ENCODE results near the gene MED12. TPM values are rescaled to one million over a fixed set of nuclear protein-coding genes. Genes with fewer than 3 reads are reported as not detected.

MED12 gene
- total RNA-seq: 10 to 100 TPM; 27.0 to 63.0 (median 39.8) TPM

- peak within 1 kb of the TSS; percentile 80 for H3K27ac ChIP-seq
- peak; percentile 85 to 86 for DNase-seq (ENCODE audit: low spot score in 2 of 2)
- H3K27me3 ChIP-seq: no peaks in the 10 kb centered on the region
- no peaks in the 10 kb centered on the region for H3K9me3 ChIP-seq
- peak within 1 kb of the TSS; percentile 52 for H3K4me3 ChIP-seq
- TF ChIP-seq, protein P1, sequence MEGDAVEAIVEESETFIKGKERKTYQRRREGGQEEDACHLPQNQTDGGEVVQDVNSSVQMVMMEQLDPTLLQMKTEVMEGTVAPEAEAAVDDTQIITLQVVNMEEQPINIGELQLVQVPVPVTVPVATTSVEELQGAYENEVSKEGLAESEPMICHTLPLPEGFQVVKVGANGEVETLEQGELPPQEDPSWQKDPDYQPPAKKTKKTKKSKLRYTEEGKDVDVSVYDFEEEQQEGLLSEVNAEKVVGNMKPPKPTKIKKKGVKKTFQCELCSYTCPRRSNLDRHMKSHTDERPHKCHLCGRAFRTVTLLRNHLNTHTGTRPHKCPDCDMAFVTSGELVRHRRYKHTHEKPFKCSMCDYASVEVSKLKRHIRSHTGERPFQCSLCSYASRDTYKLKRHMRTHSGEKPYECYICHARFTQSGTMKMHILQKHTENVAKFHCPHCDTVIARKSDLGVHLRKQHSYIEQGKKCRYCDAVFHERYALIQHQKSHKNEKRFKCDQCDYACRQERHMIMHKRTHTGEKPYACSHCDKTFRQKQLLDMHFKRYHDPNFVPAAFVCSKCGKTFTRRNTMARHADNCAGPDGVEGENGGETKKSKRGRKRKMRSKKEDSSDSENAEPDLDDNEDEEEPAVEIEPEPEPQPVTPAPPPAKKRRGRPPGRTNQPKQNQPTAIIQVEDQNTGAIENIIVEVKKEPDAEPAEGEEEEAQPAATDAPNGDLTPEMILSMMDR (IDR thresholded peaks at IDR 0.05): no peak
- TF ChIP-seq POLR2A (IDR thresholded peaks at IDR 0.05): no peak
- TF ChIP-seq EP300 (IDR thresholded peaks at IDR 0.05): no peak
- TF ChIP-seq POLR2AphosphoS5 (IDR thresholded peaks at IDR 0.05): no peak
- peaks cover 24% of the 10 kb centered on the region for H3K36me3 ChIP-seq
- 39% methylated on average over 53 of the region's 56 CpGs for WGBS
- H3K4me1 ChIP-seq: peaks cover 14% of the 10 kb centered on the region
Observed at GRCh38 chrX:71118032-71118984, at the start of gene MED12. Gene MED12, plus strand, starts transcription at chrX:71118596. Its CDS starts 159 bp downstream, at chrX:71118755.

GRCh38 chrX:71070531-71070930 is 47.9 kb upstream of the MED12 start:
- Histone ChIP-seq H3K36me3 (no peaks in the 10 kb centered on the region), H3K27me3 (no peaks in the 10 kb centered on the region), H3K4me1 (peaks cover 7% of the 10 kb centered on the region), H3K4me3 (no peak overlapping the region), H3K9me3 (no peaks in the 10 kb centered on the region), H3K27ac (no peak overlapping the region)
- DNase-seq (ENCODE audit: low spot score in 2 of 2): no peak
- TF ChIP-seq EP300 (IDR thresholded peaks at IDR 0.05) (no peak), POLR2A (IDR thresholded peaks at IDR 0.05) (no peak)
- WGBS: 52% methylated on average over 5 of the region's 5 CpGs

DNA sequence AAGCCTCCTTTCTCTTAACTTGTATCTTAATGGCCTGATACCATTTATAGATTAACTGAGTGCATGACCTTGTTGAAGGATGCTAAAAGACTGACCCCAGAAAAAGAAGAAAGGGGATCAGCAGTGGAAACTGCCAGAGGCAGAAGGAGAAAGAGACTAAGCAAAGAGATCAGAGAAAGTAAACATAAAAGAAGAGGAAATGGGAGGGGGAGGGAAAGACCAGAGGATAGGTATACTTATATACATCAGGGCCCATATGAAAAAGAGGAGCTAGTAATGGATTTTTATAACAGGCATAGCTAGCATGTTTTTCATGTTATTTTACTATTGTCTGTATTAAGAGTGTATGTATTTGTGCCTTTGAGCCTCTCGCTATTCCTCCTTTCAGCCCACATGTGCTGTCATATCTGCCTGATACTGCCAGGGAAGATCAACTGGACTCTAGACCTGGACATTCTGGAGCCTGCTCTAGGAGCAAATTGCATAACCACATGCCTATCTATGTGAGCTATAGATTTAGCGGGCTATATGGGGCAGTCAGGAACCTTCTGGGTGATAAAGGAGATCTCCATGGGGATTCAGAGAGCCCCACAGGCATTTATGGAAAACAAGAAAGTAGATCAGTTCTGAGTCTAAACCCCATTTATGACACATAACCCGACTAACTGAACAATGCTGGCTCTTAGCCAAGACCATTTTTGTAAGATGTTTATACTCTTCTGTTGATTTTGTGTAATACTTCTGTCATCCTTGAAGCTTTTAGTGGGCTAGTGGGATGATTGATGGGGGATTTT is 36.9 kb upstream of the MED12 start:
- WGBS: 57% methylated on average over 3 of the region's 3 CpGs
- DNase-seq (ENCODE audit: low spot score in 2 of 2): no peak

DNA sequence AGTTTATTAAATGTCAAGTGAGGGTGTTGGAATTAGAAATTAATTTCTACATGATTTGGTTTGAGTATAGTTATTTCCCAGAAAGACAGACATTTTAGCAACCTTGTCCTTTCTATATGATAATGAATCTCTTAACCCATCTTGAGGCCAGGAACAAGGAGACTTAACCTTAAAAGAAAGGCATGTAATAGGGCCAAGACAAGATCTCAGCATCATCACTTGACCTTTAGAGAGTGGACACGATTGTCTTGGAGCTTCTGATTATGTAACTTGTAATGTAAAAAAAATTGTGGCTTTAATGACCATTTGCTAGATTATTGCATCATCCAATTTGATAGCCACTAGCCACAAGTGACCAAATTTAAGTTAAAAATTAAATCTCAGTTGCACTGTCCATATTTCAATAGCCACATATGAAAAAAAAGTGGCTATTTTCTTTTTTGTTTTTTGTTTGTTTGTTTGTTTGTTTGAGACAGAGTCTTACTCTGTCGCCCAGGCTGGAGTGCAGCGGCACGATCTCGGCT is 36.2 kb upstream of the MED12 start:
- TF ChIP-seq, protein P1 (IDR thresholded peaks at IDR 0.05): no peak
- no peak for TF ChIP-seq POLR2AphosphoS5 (IDR thresholded peaks at IDR 0.05)
- no peak for TF ChIP-seq POLR2A (IDR thresholded peaks at IDR 0.05)
- TF ChIP-seq EP300 (IDR thresholded peaks at IDR 0.05): no peak
- no peaks in the 10 kb centered on the region for H3K4me1 ChIP-seq
- H3K4me3 ChIP-seq: no peak overlapping the region
- no peaks in the 10 kb centered on the region for H3K9me3 ChIP-seq
- H3K27ac ChIP-seq: no peak overlapping the region
- no peak for DNase-seq (ENCODE audit: low spot score in 2 of 2)
- 79% methylated on average over 5 of the region's 5 CpGs for WGBS
- H3K36me3 ChIP-seq: no peaks in the 10 kb centered on the region
- H3K27me3 ChIP-seq: no peaks in the 10 kb centered on the region

More for the DNA sequence above, 36.9 kb upstream of the MED12 start:
- TF ChIP-seq POLR2A (IDR thresholded peaks at IDR 0.05) (no peak), POLR2AphosphoS5 (IDR thresholded peaks at IDR 0.05) (no peak), EP300 (IDR thresholded peaks at IDR 0.05) (no peak)
- TF ChIP-seq, protein P1 (IDR thresholded peaks at IDR 0.05): no peak
- H3K36me3 ChIP-seq: no peaks in the 10 kb centered on the region
- no peak overlapping the region for H3K4me3 ChIP-seq
- H3K4me1 ChIP-seq: no peaks in the 10 kb centered on the region
- H3K27ac ChIP-seq: no peak overlapping the region
- no peaks in the 10 kb centered on the region for H3K9me3 ChIP-seq
- no peaks in the 10 kb centered on the region for H3K27me3 ChIP-seq

DNA sequence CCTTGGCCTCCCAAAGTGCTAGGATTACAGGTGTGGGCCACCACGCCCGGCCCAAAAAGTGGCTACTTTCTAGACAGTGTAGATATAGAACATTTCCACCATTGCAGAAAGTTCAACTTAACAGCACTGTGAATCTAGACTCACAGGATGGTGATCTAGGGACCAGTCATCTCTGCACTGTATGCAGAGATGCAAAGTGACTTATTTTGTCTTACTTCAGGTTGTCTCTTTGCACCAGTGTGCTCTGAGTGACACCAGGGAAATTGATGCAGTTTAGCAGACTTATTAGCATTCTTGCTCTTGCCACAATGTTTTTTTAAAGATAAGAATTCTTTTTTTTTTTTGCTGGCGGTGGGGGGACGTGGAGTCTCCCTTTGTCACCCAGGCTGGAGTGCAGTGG is 35.6 kb upstream of the MED12 start:
- Histone ChIP-seq H3K27me3 (no peaks in the 10 kb centered on the region), H3K36me3 (no peaks in the 10 kb centered on the region), H3K27ac (no peak overlapping the region), H3K4me3 (no peak overlapping the region), H3K4me1 (no peaks in the 10 kb centered on the region), H3K9me3 (no peaks in the 10 kb centered on the region)
- TF ChIP-seq EP300 (IDR thresholded peaks at IDR 0.05): no peak
- TF ChIP-seq, protein P1 (IDR thresholded peaks at IDR 0.05): no peak
- no peak for TF ChIP-seq POLR2AphosphoS5 (IDR thresholded peaks at IDR 0.05)
- no peak for TF ChIP-seq POLR2A (IDR thresholded peaks at IDR 0.05)
- WGBS: 70% methylated on average over 4 of the region's 4 CpGs
- no peak for DNase-seq (ENCODE audit: low spot score in 2 of 2)
